Mesothelial cell of epicardium (in vitro differentiated cells): ENCODE measurements around the gene ESCO1. TPM values are rescaled to one million over a fixed set of nuclear protein-coding genes. Genes with fewer than 3 reads are reported as not detected.
"Not testable (repeated sequence)": the region's sequence is repeated elsewhere in the genome, so short reads cannot be mapped to it uniquely, and the experiment has no call there.

Experiments used
- DNase-seq, 2 experiments: peaks; one replicate each; pipeline ENCODE4 v3.0.0; 2021; ENCODE audit warnings: low spot score in 2 of 2; ENCODE audit not compliant: unreplicated experiment in 2 of 2
- H3K27ac Mint-ChIP-seq: 2 replicates; pipeline ENCODE4 v1.8.0; 2021; ENCODE audit warnings: mixed read lengths
- H3K27me3 Mint-ChIP-seq: 2 replicates; pipeline ENCODE4 v1.8.0; 2021; ENCODE audit warnings: low read depth, mixed read lengths
- H3K36me3 Mint-ChIP-seq: 2 replicates; pipeline ENCODE4 v1.8.0; 2021; ENCODE audit warnings: mixed read lengths
- H3K4me1 Mint-ChIP-seq: 2 replicates; pipeline ENCODE4 v1.8.0; 2021; ENCODE audit warnings: mixed read lengths
- H3K4me3 Mint-ChIP-seq: 2 replicates; pipeline ENCODE4 v1.8.0; 2021; ENCODE audit warnings: mild to moderate bottlenecking, moderate library complexity, mixed read lengths
- H3K9me3 Mint-ChIP-seq: 2 replicates; pipeline ENCODE4 v1.8.0; 2021; ENCODE audit warnings: mixed read lengths
- total RNA-seq: library from RNA; stranded (reverse); gene quantifications from 3 replicates; pipeline ENCODE4 v1.2.1, GENCODE V29; 2021
- TF ChIP-seq, protein P1 (sequence below): fragments of 200-600 bp; sonication (generic); IDR thresholded peaks from one replicate; pipeline ENCODE4 v1.5.0; 2021; ENCODE audit warnings: antibody characterized with exemption; ENCODE audit not compliant: unreplicated experiment

ESCO1 gene
- total RNA-seq, 1 donor from 2014 or later, result 18.3 TPM

- no peak for DNase-seq
- Mint-ChIP-seq H3K36me3 (peaks cover 34% of the 10 kb centered on the region), H3K4me3 (no peak overlapping the region), H3K4me1 (no peaks in the 10 kb centered on the region), H3K27me3 (no peaks in the 10 kb centered on the region), H3K27ac (no peak overlapping the region), H3K9me3 (no peaks in the 10 kb centered on the region)
- TF ChIP-seq, protein P1, sequence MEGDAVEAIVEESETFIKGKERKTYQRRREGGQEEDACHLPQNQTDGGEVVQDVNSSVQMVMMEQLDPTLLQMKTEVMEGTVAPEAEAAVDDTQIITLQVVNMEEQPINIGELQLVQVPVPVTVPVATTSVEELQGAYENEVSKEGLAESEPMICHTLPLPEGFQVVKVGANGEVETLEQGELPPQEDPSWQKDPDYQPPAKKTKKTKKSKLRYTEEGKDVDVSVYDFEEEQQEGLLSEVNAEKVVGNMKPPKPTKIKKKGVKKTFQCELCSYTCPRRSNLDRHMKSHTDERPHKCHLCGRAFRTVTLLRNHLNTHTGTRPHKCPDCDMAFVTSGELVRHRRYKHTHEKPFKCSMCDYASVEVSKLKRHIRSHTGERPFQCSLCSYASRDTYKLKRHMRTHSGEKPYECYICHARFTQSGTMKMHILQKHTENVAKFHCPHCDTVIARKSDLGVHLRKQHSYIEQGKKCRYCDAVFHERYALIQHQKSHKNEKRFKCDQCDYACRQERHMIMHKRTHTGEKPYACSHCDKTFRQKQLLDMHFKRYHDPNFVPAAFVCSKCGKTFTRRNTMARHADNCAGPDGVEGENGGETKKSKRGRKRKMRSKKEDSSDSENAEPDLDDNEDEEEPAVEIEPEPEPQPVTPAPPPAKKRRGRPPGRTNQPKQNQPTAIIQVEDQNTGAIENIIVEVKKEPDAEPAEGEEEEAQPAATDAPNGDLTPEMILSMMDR, result no peak
These were observed 31.9 kb upstream of the ESCO1 start for GRCh38 chr18:21632393-21632792.

GRCh38 chr18:21629089-21629832 lies 28.8 kb upstream of the ESCO1 start:
- H3K4me3 Mint-ChIP-seq, result no peak overlapping the region
- no peak overlapping the region for H3K27ac Mint-ChIP-seq
- no peaks in the 10 kb centered on the region for H3K9me3 Mint-ChIP-seq
- no peaks in the 10 kb centered on the region for H3K27me3 Mint-ChIP-seq
- H3K4me1 Mint-ChIP-seq, result no peaks in the 10 kb centered on the region
- peaks cover 37% of the 10 kb centered on the region for H3K36me3 Mint-ChIP-seq
- DNase-seq, result no peak
- TF ChIP-seq, protein P1, result no peak

GRCh38 chr18:21621640-21622039 lies 21.1 kb upstream of the ESCO1 start:
- H3K4me3 Mint-ChIP-seq, H3K27me3 Mint-ChIP-seq, H3K4me1 Mint-ChIP-seq, H3K27ac Mint-ChIP-seq, H3K9me3 Mint-ChIP-seq, DNase-seq: not testable (repeated sequence)
- H3K36me3 Mint-ChIP-seq, result peaks cover 33% of the 10 kb centered on the region

DNA sequence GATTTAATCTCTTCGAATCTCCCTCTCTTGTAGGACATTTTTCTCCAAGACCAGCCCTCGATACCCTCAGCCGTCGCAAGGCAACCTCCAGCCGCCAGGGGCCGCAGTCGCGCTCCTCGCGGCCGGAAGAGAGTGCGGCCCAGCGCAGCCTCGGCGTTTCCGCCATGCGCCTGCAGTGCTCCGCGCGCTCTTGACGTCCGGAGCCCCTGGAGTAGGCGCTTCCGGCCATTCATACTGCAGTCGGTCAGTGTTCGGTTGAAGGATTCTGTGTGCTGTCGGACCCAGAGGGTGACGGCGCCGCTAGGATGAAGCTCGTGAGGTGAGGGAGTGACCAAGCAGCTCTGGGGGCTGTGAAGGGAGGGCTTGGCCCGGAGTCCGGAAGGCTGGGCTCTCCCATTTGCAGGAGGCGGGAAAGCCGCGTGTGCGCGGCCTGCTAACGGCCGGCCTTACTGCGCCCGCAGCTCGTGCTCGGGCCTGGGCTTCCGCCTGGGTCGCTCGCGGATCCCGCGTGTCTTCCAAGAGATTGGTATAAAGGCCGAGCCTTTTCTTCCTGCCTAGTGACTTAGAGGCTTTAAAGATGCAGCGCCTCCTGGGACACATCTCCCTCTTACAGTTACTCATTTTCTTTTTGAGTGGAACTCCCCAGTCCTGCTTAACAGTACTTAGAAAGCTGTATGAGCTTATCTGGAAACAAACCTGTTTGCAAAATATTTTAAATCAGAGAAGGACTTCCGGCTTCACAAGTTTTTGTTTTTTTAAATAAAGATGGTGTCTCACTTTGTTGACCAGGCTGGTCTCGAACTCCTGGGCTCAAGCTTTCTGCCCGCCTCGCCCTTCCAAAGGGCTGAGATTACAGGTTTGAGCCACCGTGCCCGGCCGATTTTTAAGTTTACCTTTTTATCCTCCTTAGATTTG lies 11.9 kb upstream of the ESCO1 start, which contains the start of gene SNRPD1:
Gene SNRPD1 (plus strand): TSS at position 190 of the 915 bp plus-strand sequence. CDS start 116 bp downstream, at position 306.
- peaks cover 7% of the 10 kb centered on the region for H3K9me3 Mint-ChIP-seq
- H3K27ac Mint-ChIP-seq, result peak within 1 kb of the TSS; percentile 98
- peaks cover 22% of the 10 kb centered on the region for H3K4me1 Mint-ChIP-seq
- DNase-seq, result peak; percentile 78 to 94
- peaks cover 19% of the 10 kb centered on the region for H3K36me3 Mint-ChIP-seq
- TF ChIP-seq, protein P1, result peak; percentile 85
- peak within 1 kb of the TSS; percentile 95 for H3K4me3 Mint-ChIP-seq
- H3K27me3 Mint-ChIP-seq, result no peaks in the 10 kb centered on the region

DNA sequence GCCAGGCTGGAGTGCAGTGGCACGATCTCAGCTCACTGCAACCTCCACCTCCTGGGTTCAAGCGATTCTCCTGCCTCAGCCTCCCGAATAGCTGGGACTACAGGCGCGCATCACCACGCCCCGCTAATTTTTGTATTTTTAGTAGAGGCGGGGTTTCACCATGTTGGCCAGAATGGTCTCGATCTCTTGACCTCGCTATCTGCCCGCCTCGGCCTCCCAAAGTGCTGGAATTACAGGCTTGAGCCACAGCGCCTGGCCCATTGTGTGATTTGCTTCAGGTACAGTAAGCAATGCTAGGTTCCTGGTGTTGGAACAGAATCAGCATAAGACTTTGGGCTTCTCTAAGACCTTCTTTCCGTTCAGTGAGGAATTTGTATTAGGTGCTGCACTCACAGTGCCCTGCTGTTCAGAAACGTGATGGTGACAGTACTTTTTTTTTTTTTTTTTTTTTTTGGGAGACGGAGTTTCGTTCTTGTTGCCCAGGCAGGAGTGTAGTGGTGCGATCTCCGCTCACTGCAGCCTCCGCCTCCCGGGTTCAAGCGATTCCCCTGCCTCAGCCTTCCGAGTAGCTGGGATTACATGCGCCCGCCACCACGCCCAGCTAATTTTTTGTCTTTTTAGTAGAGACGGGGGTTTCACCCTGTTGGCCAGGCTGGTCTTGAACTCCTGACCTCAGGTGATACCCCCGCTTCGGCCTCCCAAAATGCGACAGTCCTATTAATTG lies 11.1 kb upstream of the ESCO1 start:
- H3K4me3 Mint-ChIP-seq, result peak overlapping the region; percentile 95
- peaks cover 16% of the 10 kb centered on the region for H3K36me3 Mint-ChIP-seq
- not testable (repeated sequence) for DNase-seq, H3K9me3 Mint-ChIP-seq, H3K27me3 Mint-ChIP-seq
- peak overlapping the region; percentile 98 for H3K27ac Mint-ChIP-seq
- H3K4me1 Mint-ChIP-seq, result peaks cover 22% of the 10 kb centered on the region

GRCh38 chr18:21605213-21605612 lies 4.7 kb upstream of the ESCO1 start:
- TF ChIP-seq, protein P1, result no peak
- no peak for DNase-seq
- H3K9me3 Mint-ChIP-seq, result no peaks in the 10 kb centered on the region
- no peak overlapping the region for H3K27ac Mint-ChIP-seq
- no peaks in the 10 kb centered on the region for H3K4me1 Mint-ChIP-seq
- H3K36me3 Mint-ChIP-seq, result no peaks in the 10 kb centered on the region
- H3K4me3 Mint-ChIP-seq, result no peak overlapping the region
- no peaks in the 10 kb centered on the region for H3K27me3 Mint-ChIP-seq
